HUES6 (cell line): ENCODE results near the gene TAGLN.

ENCODE experiments used
- H3K27ac ChIP-seq: 2 replicates; pipeline ENCODE4 v1.7.0; 2013; ENCODE audit warnings: low read depth, mild to moderate bottlenecking, low read length, inconsistent platforms
- H3K27me3 ChIP-seq: 2 replicates; pipeline ENCODE4 v1.6.1; 2013; ENCODE audit warnings: low read length; ENCODE audit not compliant: control insufficient read depth, insufficient read depth
- H3K36me3 ChIP-seq: 2 replicates; pipeline ENCODE4 v1.6.1; 2013; ENCODE audit warnings: low read length; ENCODE audit not compliant: control insufficient read depth, insufficient read depth
- H3K4me1 ChIP-seq: 2 replicates; pipeline ENCODE4 v1.6.1; 2013; ENCODE audit warnings: low read length; ENCODE audit not compliant: control insufficient read depth, insufficient read depth
- H3K4me3 ChIP-seq: 2 replicates; pipeline ENCODE4 v1.5.1; 2013; ENCODE audit warnings: low read depth, low read length
- H3K9ac ChIP-seq: one replicate; pipeline ENCODE4 v1.6.1; 2013; ENCODE audit warnings: mild to moderate bottlenecking, low read length
- H3K9me3 ChIP-seq: 2 replicates; pipeline ENCODE4 v1.6.1; 2013; ENCODE audit warnings: low read depth, low read length; ENCODE audit not compliant: control insufficient read depth, insufficient read depth

TAGLN gene

GRCh38 chr11:117199053-117199915, at the start of gene TAGLN:
TSS of gene TAGLN (plus strand) at chr11:117199370. CDS start at chr11:117203014, 3,644 bp downstream.
- Histone ChIP-seq H3K9ac (peak within 1 kb of the TSS; percentile 100), H3K36me3 (peaks cover 45% of the 10 kb centered on the region), H3K9me3 (no peaks in the 10 kb centered on the region), H3K27me3 (no peaks in the 10 kb centered on the region), H3K4me3 (peak within 1 kb of the TSS; percentile 80), H3K27ac (peak within 1 kb of the TSS; percentile 97), H3K4me1 (peaks cover 38% of the 10 kb centered on the region)

- H3K36me3 ChIP-seq: peaks cover 65% of the 10 kb centered on the region
- H3K27ac ChIP-seq: no peak overlapping the region
- H3K27me3 ChIP-seq: no peaks in the 10 kb centered on the region
- H3K9me3 ChIP-seq: no peaks in the 10 kb centered on the region
- H3K4me3 ChIP-seq: no peak overlapping the region
- no peak overlapping the region for H3K9ac ChIP-seq
- no peaks in the 10 kb centered on the region for H3K4me1 ChIP-seq
Observed at GRCh38 chr11:117152066-117152465, 47.1 kb upstream of the TAGLN start.

GRCh38 chr11:117154468-117154867, 44.7 kb upstream of the TAGLN start:
- no peaks in the 10 kb centered on the region for H3K9me3 ChIP-seq
- no peak overlapping the region for H3K4me3 ChIP-seq
- no peak overlapping the region for H3K27ac ChIP-seq
- peaks cover 64% of the 10 kb centered on the region for H3K36me3 ChIP-seq
- no peak overlapping the region for H3K9ac ChIP-seq
- no peaks in the 10 kb centered on the region for H3K4me1 ChIP-seq
- no peaks in the 10 kb centered on the region for H3K27me3 ChIP-seq

- H3K27me3 ChIP-seq: no peaks in the 10 kb centered on the region
- H3K9ac ChIP-seq: no peak overlapping the region
- H3K4me1 ChIP-seq: no peaks in the 10 kb centered on the region
- no peaks in the 10 kb centered on the region for H3K9me3 ChIP-seq
- H3K36me3 ChIP-seq: peaks cover 76% of the 10 kb centered on the region
- no peak overlapping the region for H3K27ac ChIP-seq
- H3K4me3 ChIP-seq: no peak overlapping the region
Observed at GRCh38 chr11:117157507-117157906, 41.7 kb upstream of the TAGLN start.

GRCh38 chr11:117159892-117160291, 39.3 kb upstream of the TAGLN start:
- Histone ChIP-seq H3K27ac (no peak overlapping the region), H3K4me3 (no peak overlapping the region), H3K27me3 (no peaks in the 10 kb centered on the region), H3K9ac (no peak overlapping the region), H3K4me1 (no peaks in the 10 kb centered on the region), H3K36me3 (peaks cover 83% of the 10 kb centered on the region), H3K9me3 (no peaks in the 10 kb centered on the region)

GRCh38 chr11:117160826-117161225, 38.3 kb upstream of the TAGLN start:
- H3K27me3 ChIP-seq: no peaks in the 10 kb centered on the region
- H3K4me1 ChIP-seq: no peaks in the 10 kb centered on the region
- H3K9ac ChIP-seq: no peak overlapping the region
- no peaks in the 10 kb centered on the region for H3K9me3 ChIP-seq
- H3K27ac ChIP-seq: no peak overlapping the region
- H3K36me3 ChIP-seq: peaks cover 82% of the 10 kb centered on the region
- H3K4me3 ChIP-seq: no peak overlapping the region

GRCh38 chr11:117166491-117166890, 32.7 kb upstream of the TAGLN start:
- Histone ChIP-seq H3K27ac (no peak overlapping the region), H3K9me3 (no peaks in the 10 kb centered on the region), H3K27me3 (no peaks in the 10 kb centered on the region), H3K4me3 (no peak overlapping the region), H3K36me3 (peaks cover 92% of the 10 kb centered on the region), H3K9ac (no peak overlapping the region), H3K4me1 (peaks cover 9% of the 10 kb centered on the region)

GRCh38 chr11:117169736-117170135, 29.4 kb upstream of the TAGLN start:
- no peak overlapping the region for H3K4me3 ChIP-seq
- H3K9ac ChIP-seq: no peak overlapping the region
- H3K4me1 ChIP-seq: peaks cover 25% of the 10 kb centered on the region
- H3K27ac ChIP-seq: no peak overlapping the region
- peaks cover 64% of the 10 kb centered on the region for H3K36me3 ChIP-seq
- no peaks in the 10 kb centered on the region for H3K9me3 ChIP-seq
- no peaks in the 10 kb centered on the region for H3K27me3 ChIP-seq

- H3K36me3 ChIP-seq: peaks cover 61% of the 10 kb centered on the region
- H3K9me3 ChIP-seq: no peaks in the 10 kb centered on the region
- H3K4me3 ChIP-seq: no peak overlapping the region
- no peak overlapping the region for H3K9ac ChIP-seq
- H3K27me3 ChIP-seq: no peaks in the 10 kb centered on the region
- H3K27ac ChIP-seq: no peak overlapping the region
- peaks cover 25% of the 10 kb centered on the region for H3K4me1 ChIP-seq
Observed at GRCh38 chr11:117170210-117170609, 29.0 kb upstream of the TAGLN start.

GRCh38 chr11:117171007-117171403, 28.2 kb upstream of the TAGLN start:
- Histone ChIP-seq H3K4me1 (peaks cover 25% of the 10 kb centered on the region), H3K9me3 (no peaks in the 10 kb centered on the region), H3K9ac (no peak overlapping the region), H3K27me3 (no peaks in the 10 kb centered on the region), H3K27ac (no peak overlapping the region), H3K36me3 (peaks cover 54% of the 10 kb centered on the region), H3K4me3 (no peak overlapping the region)

GRCh38 chr11:117171404-117172061, 27.6 kb upstream of the TAGLN start:
- Histone ChIP-seq H3K4me3 (no peak overlapping the region; the same call in 1 of the 2 replicates), H3K36me3 (peaks cover 49% of the 10 kb centered on the region), H3K27ac (no peak overlapping the region), H3K4me1 (peaks cover 25% of the 10 kb centered on the region), H3K9me3 (no peaks in the 10 kb centered on the region), H3K27me3 (no peaks in the 10 kb centered on the region), H3K9ac (peak overlapping the region; percentile 16)
